NOMO-1 treated with dmso at 0.1 percent for 144 hours (cell line): ENCODE measurements around the gene DNAJC12.
"Not testable (repeated sequence)": the region's sequence is repeated elsewhere in the genome, so short reads cannot be mapped to it uniquely, and the experiment has no call there.

Experiments used
- DNase-seq: peaks from one replicate; lab custom pipeline; 2025; ENCODE audit not compliant: unreplicated experiment; lab: John Stamatoyannopoulos, UW

DNAJC12 gene

GRCh38 chr10:67839951-67840350 is 2.0 kb upstream of the DNAJC12 start:
- DNase-seq = no peak

GRCh38 chr10:67839511-67839910 is 1.5 kb upstream of the DNAJC12 start:
- DNase-seq = not testable (repeated sequence)

- DNase-seq = no peak
Measured at GRCh38 chr10:67836972-67837371, 1.0 kb downstream of the DNAJC12 start.

GRCh38 chr10:67836488-67836887 is 1.5 kb downstream of the DNAJC12 start:
- DNase-seq = no peak

GRCh38 chr10:67835541-67836394 is 2.2 kb downstream of the DNAJC12 start:
- not testable (repeated sequence) for DNase-seq

- DNase-seq = no peak
Measured at GRCh38 chr10:67834375-67834774, 3.6 kb downstream of the DNAJC12 start.

GRCh38 chr10:67827811-67828210 is 10.2 kb downstream of the DNAJC12 start:
- DNase-seq = no peak

GRCh38 chr10:67819768-67820204 is 18.2 kb downstream of the DNAJC12 start:
- no peak for DNase-seq

- DNase-seq = no peak
Measured at GRCh38 chr10:67818323-67818722, 19.7 kb downstream of the DNAJC12 start.

GRCh38 chr10:67816719-67817118 is 21.3 kb downstream of the DNAJC12 start:
- DNase-seq = no peak

GRCh38 chr10:67815571-67816059 is 22.4 kb downstream of the DNAJC12 start:
- no peak for DNase-seq

GRCh38 chr10:67812007-67812406 is 26.0 kb downstream of the DNAJC12 start:
- DNase-seq = no peak

GRCh38 chr10:67809107-67809506 is 28.9 kb downstream of the DNAJC12 start:
- no peak for DNase-seq

- no peak for DNase-seq
Measured at GRCh38 chr10:67808704-67809103, 29.3 kb downstream of the DNAJC12 start.

- DNase-seq = no peak
Measured at GRCh38 chr10:67807855-67808456, 30.0 kb downstream of the DNAJC12 start.

GRCh38 chr10:67804395-67804678 is 33.7 kb downstream of the DNAJC12 start:
- DNase-seq = no peak

- DNase-seq = no peak
Measured at GRCh38 chr10:67803588-67804394, 34.2 kb downstream of the DNAJC12 start.

- DNase-seq = no peak
Measured at GRCh38 chr10:67802767-67803538, 35.0 kb downstream of the DNAJC12 start.

- DNase-seq = no peak
Measured at GRCh38 chr10:67801118-67801517, 36.9 kb downstream of the DNAJC12 start.

GRCh38 chr10:67794909-67795460 is 43.0 kb downstream of the DNAJC12 start:
- DNase-seq = no peak

- DNase-seq = no peak
Measured at GRCh38 chr10:67794256-67794655, 43.7 kb downstream of the DNAJC12 start.
